ENCODE results near the gene CTSE.

DNA sequence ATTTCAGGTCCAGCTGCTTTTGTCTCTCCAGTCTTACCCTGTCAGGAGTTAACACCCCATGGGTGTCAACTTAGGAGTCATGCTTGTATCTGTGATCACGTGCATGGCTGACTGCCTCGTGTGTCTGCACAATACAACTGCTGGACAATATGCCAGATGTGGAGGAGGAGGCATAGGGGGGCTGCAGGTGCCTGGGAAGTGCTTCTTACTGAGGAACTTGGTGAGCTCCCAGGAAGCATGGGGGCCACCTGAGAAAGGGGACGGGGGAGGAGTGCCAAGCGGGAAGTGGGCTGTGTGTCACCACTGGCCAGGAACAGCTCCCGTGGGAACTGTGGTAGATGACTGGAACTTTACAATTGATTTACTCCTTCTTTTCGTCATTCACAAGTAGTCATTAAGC, 38.8 kb upstream of the CTSE start:
- TF ChIP-seq, protein P1, sequence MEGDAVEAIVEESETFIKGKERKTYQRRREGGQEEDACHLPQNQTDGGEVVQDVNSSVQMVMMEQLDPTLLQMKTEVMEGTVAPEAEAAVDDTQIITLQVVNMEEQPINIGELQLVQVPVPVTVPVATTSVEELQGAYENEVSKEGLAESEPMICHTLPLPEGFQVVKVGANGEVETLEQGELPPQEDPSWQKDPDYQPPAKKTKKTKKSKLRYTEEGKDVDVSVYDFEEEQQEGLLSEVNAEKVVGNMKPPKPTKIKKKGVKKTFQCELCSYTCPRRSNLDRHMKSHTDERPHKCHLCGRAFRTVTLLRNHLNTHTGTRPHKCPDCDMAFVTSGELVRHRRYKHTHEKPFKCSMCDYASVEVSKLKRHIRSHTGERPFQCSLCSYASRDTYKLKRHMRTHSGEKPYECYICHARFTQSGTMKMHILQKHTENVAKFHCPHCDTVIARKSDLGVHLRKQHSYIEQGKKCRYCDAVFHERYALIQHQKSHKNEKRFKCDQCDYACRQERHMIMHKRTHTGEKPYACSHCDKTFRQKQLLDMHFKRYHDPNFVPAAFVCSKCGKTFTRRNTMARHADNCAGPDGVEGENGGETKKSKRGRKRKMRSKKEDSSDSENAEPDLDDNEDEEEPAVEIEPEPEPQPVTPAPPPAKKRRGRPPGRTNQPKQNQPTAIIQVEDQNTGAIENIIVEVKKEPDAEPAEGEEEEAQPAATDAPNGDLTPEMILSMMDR (IDR thresholded peaks at IDR 0.05), result no peak
- TF ChIP-seq POLR2A (IDR thresholded peaks at IDR 0.05), result no peak
